ENCODE measurements around the gene MICAL3. TPM values are rescaled to one million over a fixed set of nuclear protein-coding genes. Genes with fewer than 3 reads are reported as not detected.

MICAL3 gene
- polyA plus RNA-seq, 3 donors = 0.23 to 0.84 TPM; not detected in 1

DNA sequence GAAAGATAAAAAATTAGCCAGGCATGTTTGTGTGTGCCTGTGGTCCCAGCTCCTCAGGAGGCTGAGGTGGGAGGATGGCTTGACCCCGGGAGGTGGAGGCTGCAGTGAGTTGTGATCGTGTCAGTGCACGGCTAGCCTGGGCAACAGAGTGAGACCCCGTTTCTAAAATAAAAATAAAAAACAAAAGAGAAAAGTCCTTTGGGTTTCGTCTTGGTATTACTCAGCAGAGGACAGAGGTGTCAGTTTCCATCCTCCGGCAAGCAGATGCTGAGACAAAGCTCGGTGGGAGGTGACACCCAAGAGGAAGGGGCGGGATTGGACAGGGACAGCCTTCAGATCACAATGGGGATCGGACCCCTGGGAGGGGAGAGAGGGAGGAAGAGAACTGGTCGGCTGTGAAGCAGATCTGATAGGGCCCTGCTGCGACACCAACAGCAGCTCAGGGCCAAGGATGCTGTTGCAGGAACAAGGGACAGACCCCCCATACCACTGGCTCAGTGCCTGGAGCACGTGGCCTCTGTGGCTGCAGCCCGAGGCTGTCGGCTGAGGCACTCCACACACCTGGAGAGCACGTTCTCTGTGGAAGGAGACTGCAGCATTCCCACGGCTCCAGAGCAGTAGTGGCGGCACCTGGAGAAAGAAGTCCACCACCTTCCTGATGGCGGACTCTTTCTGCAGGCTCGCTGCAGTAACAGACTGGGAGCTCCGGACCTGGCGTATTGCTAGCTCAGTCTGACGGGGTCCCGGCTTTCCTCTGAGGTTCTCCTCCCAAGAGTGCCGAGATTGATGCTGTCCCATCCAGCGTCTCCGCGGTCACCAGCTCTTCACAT lies 244.9 kb downstream of the MICAL3 start:
- Mint-ChIP-seq H3K9me3 (no peaks in the 10 kb centered on the region), H3K27ac (peak overlapping the region; percentile 79 to 100 (median 99)), H3K4me3 (peak overlapping the region; percentile 38 to 97), H3K27me3 (ENCODE audit: low read depth in 3 of 3) (peaks cover 0 to 1% (median 0%) of the 10 kb centered on the region in 3 donors), H3K36me3 (peaks cover 19 to 31% of the 10 kb centered on the region in 2 donors), H3K4me1 (peaks cover 69% of the 10 kb centered on the region)
- H3K9ac ChIP-seq (ENCODE audit: insufficient read depth, low read length, poor library complexity, severe bottlenecking) = no peak overlapping the region
- no peak for DNase-seq
- H3K27me3 ChIP-seq (ENCODE audit: control insufficient read depth in 2 of 2, insufficient read depth in 2 of 2, low read length in 2 of 2) = no peaks in the 10 kb centered on the region
- no peaks in the 10 kb centered on the region for H3K9me3 ChIP-seq (replicated peaks in 1 of 2; ENCODE audit: control insufficient read depth in 1 of 2, insufficient read depth in 1 of 2, low read length in 2 of 2)
- peaks cover 75 to 76% of the 10 kb centered on the region in 2 donors for H3K4me1 ChIP-seq (ENCODE audit: control insufficient read depth in 1 of 2, insufficient read depth in 2 of 2, low read length in 2 of 2)
- intact Hi-C loops (cut with micrococcal nuclease) = loop anchor here (10.0 kb wide), 2 partner anchors 535 to 675 kb away; no protein-coding TSS in a partner anchor
- H4K20me1 ChIP-seq (ENCODE audit: insufficient read depth, low read length) = peaks cover 10% of the 10 kb centered on the region
- no peak for TF ChIP-seq CTCF (IDR thresholded peaks at IDR 0.05)
- 79% methylated on average over 23 of the region's 27 CpGs for WGBS (ENCODE audit: insufficient coverage)
- H3K79me2 ChIP-seq (ENCODE audit: insufficient read depth, low read length) = peaks cover 69% of the 10 kb centered on the region
- H3K27ac ChIP-seq (ENCODE audit: low read depth in 1 of 2, low read length in 2 of 2) = peak overlapping the region in 1 of 2 donors; percentile 1
- no peaks in the 10 kb centered on the region for H3K36me3 ChIP-seq (replicated peaks in 1 of 2; ENCODE audit: control insufficient read depth in 1 of 2, insufficient read depth in 2 of 2, low read length in 2 of 2)
- H2AFZ ChIP-seq (ENCODE audit: insufficient read depth, low read depth, low read length, poor library complexity, severe bottlenecking) = no peak overlapping the region
- peak overlapping the region; percentile 76 for H3K4me2 ChIP-seq (replicated peaks; ENCODE audit: extremely low read depth, low read length, poor library complexity, severe bottlenecking)
- peak overlapping the region in 1 of 3 experiments; percentile 79 for H3K4me3 ChIP-seq (replicated peaks in 1 of 3; ENCODE audit: low read depth in 2 of 3, low read length in 3 of 3)

GRCh38 chr22:17778412-17778976 lies 245.9 kb downstream of the MICAL3 start:
- Histone ChIP-seq H3K4me3 (replicated peaks in 1 of 3; ENCODE audit: low read depth in 2 of 3, low read length in 3 of 3) (peak overlapping the region; percentile 55 to 79 (median 57)), H3K27me3 (ENCODE audit: control insufficient read depth in 2 of 2, insufficient read depth in 2 of 2, low read length in 2 of 2) (no peaks in the 10 kb centered on the region), H3K36me3 (replicated peaks in 1 of 2; ENCODE audit: control insufficient read depth in 1 of 2, insufficient read depth in 2 of 2, low read length in 2 of 2) (no peaks in the 10 kb centered on the region), H3K79me2 (ENCODE audit: insufficient read depth, low read length) (peaks cover 77% of the 10 kb centered on the region), H3K9ac (ENCODE audit: insufficient read depth, low read length, poor library complexity, severe bottlenecking) (peak overlapping the region; percentile 91), H3K27ac (ENCODE audit: low read depth in 1 of 2, low read length in 2 of 2) (peak overlapping the region; percentile 92 to 99), H3K4me1 (ENCODE audit: control insufficient read depth in 1 of 2, insufficient read depth in 2 of 2, low read length in 2 of 2) (peaks cover 76 to 79% of the 10 kb centered on the region in 2 donors), H4K20me1 (ENCODE audit: insufficient read depth, low read length) (peaks cover 14% of the 10 kb centered on the region), H3K9me3 (replicated peaks in 1 of 2; ENCODE audit: control insufficient read depth in 1 of 2, insufficient read depth in 1 of 2, low read length in 2 of 2) (no peaks in the 10 kb centered on the region), H2AFZ (ENCODE audit: insufficient read depth, low read depth, low read length, poor library complexity, severe bottlenecking) (no peak overlapping the region), H3K4me2 (replicated peaks; ENCODE audit: extremely low read depth, low read length, poor library complexity, severe bottlenecking) (peak overlapping the region; percentile 76)
- no peak for TF ChIP-seq CTCF (IDR thresholded peaks at IDR 0.05)
- H3K36me3 Mint-ChIP-seq = peaks cover 15 to 26% of the 10 kb centered on the region in 2 donors
- peak overlapping the region; percentile 90 to 97 for H3K4me3 Mint-ChIP-seq
- H3K27me3 Mint-ChIP-seq (ENCODE audit: low read depth in 3 of 3) = peaks cover 0 to 1% (median 0%) of the 10 kb centered on the region in 3 donors
- peak overlapping the region; percentile 99 to 100 (median 100) for H3K27ac Mint-ChIP-seq
- H3K4me1 Mint-ChIP-seq = peaks cover 69% of the 10 kb centered on the region
- 90% methylated on average over 21 of the region's 23 CpGs for WGBS (ENCODE audit: insufficient coverage)
- H3K9me3 Mint-ChIP-seq = no peaks in the 10 kb centered on the region
- no peak for DNase-seq
- intact Hi-C loops (cut with micrococcal nuclease) = loop anchor here (10.0 kb wide), 2 partner anchors 534 to 674 kb away; no protein-coding TSS in a partner anchor

All from CD14-positive monocyte (primary cell).